ENCODE data around the gene C4orf50. TPM values are rescaled to one million over a fixed set of nuclear protein-coding genes. Genes with fewer than 3 reads are reported as not detected.
A peak's percentile ranks its signal among the peaks of the same experiment; 100 is the strongest.

C4orf50 gene
- total RNA-seq, 2 experiments from 2014 or later: 0.07 TPM

DNA sequence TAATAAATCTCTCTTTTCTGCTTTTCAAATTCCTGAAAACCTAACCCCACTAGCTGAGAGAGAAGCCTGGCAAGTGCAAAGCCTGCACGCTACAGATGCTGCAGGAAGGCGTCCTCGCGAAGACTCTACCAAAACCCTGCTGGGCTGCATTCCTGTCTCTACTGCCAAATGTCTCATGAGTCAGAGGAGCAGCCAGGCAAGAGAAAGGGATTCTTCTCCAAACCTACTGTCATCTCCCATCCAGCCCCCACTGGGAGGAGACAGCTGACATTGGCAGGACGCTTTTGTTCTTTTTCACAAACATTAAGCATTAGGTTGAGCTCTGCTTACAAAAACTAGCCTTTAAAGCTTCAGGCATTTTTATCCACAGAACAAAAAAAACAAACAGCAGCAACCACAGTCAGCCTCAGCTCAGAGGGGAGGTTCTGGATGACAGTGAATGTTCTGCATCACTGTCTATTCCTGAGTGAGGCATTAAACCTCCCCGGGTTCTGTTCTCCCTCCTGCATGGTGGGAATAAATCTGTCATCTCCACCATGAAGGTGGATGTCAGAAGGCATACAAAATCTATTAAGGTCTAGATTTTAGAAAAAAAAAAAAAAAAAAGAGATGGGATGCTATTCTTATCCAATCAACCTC, 143.3 kb downstream of the C4orf50 start:
- ChIA-PET POLR2A (no interaction called here), CTCF (no interaction called here)
- H3K27ac Mint-ChIP-seq: no peak overlapping the region
- no peak overlapping the region for H3K4me3 Mint-ChIP-seq
- H3K9me3 Mint-ChIP-seq: peaks cover 4% of the 10 kb centered on the region
- peaks cover 5% of the 10 kb centered on the region for H3K27me3 Mint-ChIP-seq
- no peaks in the 10 kb centered on the region for H3K4me1 Mint-ChIP-seq (ENCODE audit: low read depth)
- no peaks in the 10 kb centered on the region for H3K36me3 Mint-ChIP-seq (ENCODE audit: low read depth)
- ATAC-seq: no peak
- DNase-seq: no peak
- intact Hi-C loops (cut with micrococcal nuclease): no loop called here
- TF ChIP-seq, protein P1, sequence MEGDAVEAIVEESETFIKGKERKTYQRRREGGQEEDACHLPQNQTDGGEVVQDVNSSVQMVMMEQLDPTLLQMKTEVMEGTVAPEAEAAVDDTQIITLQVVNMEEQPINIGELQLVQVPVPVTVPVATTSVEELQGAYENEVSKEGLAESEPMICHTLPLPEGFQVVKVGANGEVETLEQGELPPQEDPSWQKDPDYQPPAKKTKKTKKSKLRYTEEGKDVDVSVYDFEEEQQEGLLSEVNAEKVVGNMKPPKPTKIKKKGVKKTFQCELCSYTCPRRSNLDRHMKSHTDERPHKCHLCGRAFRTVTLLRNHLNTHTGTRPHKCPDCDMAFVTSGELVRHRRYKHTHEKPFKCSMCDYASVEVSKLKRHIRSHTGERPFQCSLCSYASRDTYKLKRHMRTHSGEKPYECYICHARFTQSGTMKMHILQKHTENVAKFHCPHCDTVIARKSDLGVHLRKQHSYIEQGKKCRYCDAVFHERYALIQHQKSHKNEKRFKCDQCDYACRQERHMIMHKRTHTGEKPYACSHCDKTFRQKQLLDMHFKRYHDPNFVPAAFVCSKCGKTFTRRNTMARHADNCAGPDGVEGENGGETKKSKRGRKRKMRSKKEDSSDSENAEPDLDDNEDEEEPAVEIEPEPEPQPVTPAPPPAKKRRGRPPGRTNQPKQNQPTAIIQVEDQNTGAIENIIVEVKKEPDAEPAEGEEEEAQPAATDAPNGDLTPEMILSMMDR (IDR thresholded peaks at IDR 0.05): no peak

DNA sequence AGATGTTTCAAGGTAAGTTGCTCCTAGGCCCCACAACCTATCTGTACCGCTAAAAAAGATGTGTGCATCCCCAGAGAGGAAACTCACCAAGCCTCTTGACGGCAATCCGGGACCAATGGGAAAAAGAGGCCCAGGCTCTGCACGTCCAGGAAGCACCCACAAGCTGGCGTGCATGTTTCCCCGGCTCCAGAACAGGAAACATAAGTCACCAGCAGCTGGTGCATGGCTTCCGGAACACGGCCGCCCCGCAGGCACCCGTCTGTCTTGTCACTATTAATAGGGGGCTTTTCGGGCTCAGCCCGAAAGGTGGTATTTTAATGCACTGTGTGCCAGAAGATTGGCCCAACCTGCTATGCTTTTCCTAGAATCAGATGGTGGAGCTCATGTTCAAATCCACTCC, 147.5 kb downstream of the C4orf50 start:
- ATAC-seq (peak; percentile 24), DNase-seq (peak; percentile 16)
- no peak overlapping the region for H3K4me3 Mint-ChIP-seq
- H3K27ac Mint-ChIP-seq: no peak overlapping the region
- intact Hi-C loops (cut with micrococcal nuclease): no loop called here
- ChIA-PET POLR2A (no interaction called here), CTCF (no interaction called here)
- peaks cover 10% of the 10 kb centered on the region for H3K27me3 Mint-ChIP-seq
- peaks cover 13% of the 10 kb centered on the region for H3K4me1 Mint-ChIP-seq (ENCODE audit: low read depth)
- H3K36me3 Mint-ChIP-seq (ENCODE audit: low read depth): no peaks in the 10 kb centered on the region
- TF ChIP-seq, protein P1 (IDR thresholded peaks at IDR 0.05): no peak
- peaks cover 4% of the 10 kb centered on the region for H3K9me3 Mint-ChIP-seq

DNA sequence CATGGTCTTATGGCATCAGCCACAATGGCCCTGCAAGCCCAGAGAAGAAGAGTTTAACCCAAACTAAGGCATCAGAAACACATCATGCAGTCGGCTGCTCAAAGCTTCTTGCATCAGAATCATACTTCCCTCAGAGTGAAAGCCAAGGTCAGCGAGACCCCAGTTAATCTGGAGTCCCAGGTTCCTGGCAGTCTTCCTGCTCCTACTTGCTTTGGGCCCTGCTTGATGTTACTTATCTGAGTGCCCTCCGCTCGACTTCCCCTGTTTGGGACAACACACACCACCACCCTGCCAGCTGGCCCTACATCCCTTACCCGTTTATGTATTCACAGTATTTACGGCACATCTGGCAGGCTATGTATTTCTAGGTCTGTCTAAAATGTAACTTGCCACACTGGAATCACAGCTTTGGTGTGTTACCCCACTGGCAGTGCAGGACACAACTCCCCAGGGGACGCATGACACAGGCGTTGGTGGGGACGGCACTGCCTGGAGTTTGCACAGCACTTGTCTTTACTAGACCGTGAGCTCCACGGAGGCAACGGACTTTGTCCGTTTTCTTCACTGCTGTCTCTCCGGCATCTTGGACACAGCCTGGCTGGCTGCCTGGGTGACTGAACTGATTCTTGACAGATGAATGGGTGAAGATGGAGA, 148.1 kb downstream of the C4orf50 start:
- H3K9me3 Mint-ChIP-seq: peaks cover 4% of the 10 kb centered on the region
- TF ChIP-seq, protein P1 (IDR thresholded peaks at IDR 0.05): no peak
- ChIA-PET POLR2A (no interaction called here), CTCF (no interaction called here)
- DNase-seq (no peak), ATAC-seq (no peak)
- peaks cover 13% of the 10 kb centered on the region for H3K4me1 Mint-ChIP-seq (ENCODE audit: low read depth)
- no peaks in the 10 kb centered on the region for H3K36me3 Mint-ChIP-seq (ENCODE audit: low read depth)
- no peak overlapping the region for H3K27ac Mint-ChIP-seq
- peaks cover 8% of the 10 kb centered on the region for H3K27me3 Mint-ChIP-seq
- intact Hi-C loops (cut with micrococcal nuclease): no loop called here
- no peak overlapping the region for H3K4me3 Mint-ChIP-seq

DNA sequence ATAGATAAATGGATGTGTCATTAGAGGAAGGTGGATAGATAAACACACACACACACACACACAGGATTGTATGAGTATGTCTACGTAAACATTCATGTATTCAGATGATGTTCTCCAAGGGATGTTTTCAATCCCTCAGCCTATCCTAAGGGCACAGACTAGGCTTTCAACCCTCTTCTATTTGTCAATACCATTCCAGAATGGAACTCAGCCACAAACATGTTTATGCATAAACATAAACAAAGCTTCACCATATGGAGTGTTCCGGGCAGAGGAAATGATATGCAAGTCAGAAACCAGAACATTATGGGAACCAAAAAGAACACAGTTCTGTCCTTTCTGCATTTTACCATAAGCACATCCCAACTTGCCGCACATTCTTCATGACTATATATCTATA, 150.4 kb downstream of the C4orf50 start:
- DNase-seq: no peak
- TF ChIP-seq, protein P1 (IDR thresholded peaks at IDR 0.05): no peak
- intact Hi-C loops (cut with micrococcal nuclease): no loop called here
- Mint-ChIP-seq H3K27ac (no peak overlapping the region), H3K27me3 (peaks cover 10% of the 10 kb centered on the region), H3K36me3 (ENCODE audit: low read depth) (no peaks in the 10 kb centered on the region), H3K9me3 (no peaks in the 10 kb centered on the region), H3K4me1 (ENCODE audit: low read depth) (peaks cover 24% of the 10 kb centered on the region), H3K4me3 (no peak overlapping the region)
- ChIA-PET POLR2A (no interaction called here), CTCF (interaction anchor here (1.0 kb wide), 1 partner anchor 41 kb away, joined by 3 read pairs; no protein-coding TSS in a partner anchor)
- no peak for ATAC-seq

All from activated CD8-positive, alpha-beta T cell treated with anti-CD3 and anti-CD28 coated beads for 36 hours (primary cell).